Islet precursor cell (in vitro differentiated cells): ENCODE measurements around the gene SREK1.
"Not testable (repeated sequence)": the region's sequence is repeated elsewhere in the genome, so short reads cannot be mapped to it uniquely, and the experiment has no call there.

ENCODE experiments used
- DNase-seq: peaks from one replicate; pipeline ENCODE4 v3.0.0-alpha.2; 2018

SREK1 gene

GRCh38 chr5:66144074-66144833 lies at the start of gene SREK1:
Gene SREK1, plus strand, starts transcription at chr5:66144300. Its CDS starts 77 bp downstream, at chr5:66144377.
- peak; percentile 95 for DNase-seq

GRCh38 chr5:66100851-66101250 lies 43.2 kb upstream of the SREK1 start:
- no peak for DNase-seq

- DNase-seq = no peak
These were observed 30.9 kb upstream of the SREK1 start for GRCh38 chr5:66113160-66113559.

GRCh38 chr5:66118304-66118703 lies 25.8 kb upstream of the SREK1 start:
- no peak for DNase-seq

- DNase-seq = no peak
These were observed 21.6 kb upstream of the SREK1 start for GRCh38 chr5:66122379-66123034.

- no peak for DNase-seq
These were observed 15.0 kb upstream of the SREK1 start for GRCh38 chr5:66129144-66129543.

GRCh38 chr5:66130493-66130892 lies 13.6 kb upstream of the SREK1 start:
- no peak for DNase-seq

GRCh38 chr5:66134407-66134861 lies 9.7 kb upstream of the SREK1 start:
- DNase-seq = no peak

- no peak for DNase-seq
These were observed 8.0 kb upstream of the SREK1 start for GRCh38 chr5:66136053-66136452.

GRCh38 chr5:66136944-66137343 lies 7.2 kb upstream of the SREK1 start:
- not testable (repeated sequence) for DNase-seq

GRCh38 chr5:66138637-66139317 lies 5.3 kb upstream of the SREK1 start:
- no peak for DNase-seq

GRCh38 chr5:66139318-66139712 lies 4.8 kb upstream of the SREK1 start:
- no peak for DNase-seq

- no peak for DNase-seq
These were observed 1.7 kb upstream of the SREK1 start for GRCh38 chr5:66142417-66142816.

- DNase-seq = no peak
These were observed 527 bp upstream of the SREK1 start for GRCh38 chr5:66143473-66144073.

GRCh38 chr5:66144834-66145390 lies 812 bp downstream of the SREK1 start:
- no peak for DNase-seq

GRCh38 chr5:66145737-66146136 lies 1.6 kb downstream of the SREK1 start:
- DNase-seq = no peak

- DNase-seq = no peak
These were observed 5.8 kb downstream of the SREK1 start for GRCh38 chr5:66149950-66150349.

GRCh38 chr5:66151030-66151429 lies 6.9 kb downstream of the SREK1 start:
- DNase-seq = no peak

- DNase-seq = no peak
These were observed 7.4 kb downstream of the SREK1 start for GRCh38 chr5:66151491-66151890.

- no peak for DNase-seq
These were observed 12.9 kb downstream of the SREK1 start for GRCh38 chr5:66157046-66157445.

GRCh38 chr5:66161356-66161755 lies 17.3 kb downstream of the SREK1 start:
- no peak for DNase-seq

- no peak for DNase-seq
These were observed 20.1 kb downstream of the SREK1 start for GRCh38 chr5:66164044-66164790.
